Amniotic epithelial cell (primary cell): ENCODE results near the gene PRR20D.
"Not testable (repeated sequence)": the region's sequence is repeated elsewhere in the genome, so short reads cannot be mapped to it uniquely, and the experiment has no call there.

ENCODE experiments used
- DNase-seq: peaks from one replicate; pipeline ENCODE4 v3.0.0-alpha.2; 2010; ENCODE audit warnings: low read depth

Gene PRR20D

GRCh38 chr13:57160332-57160731, at the start of gene PRR20D:
TSS of gene PRR20D (plus strand) at chr13:57160632. CDS start at chr13:57161019, 387 bp downstream.
- not testable (repeated sequence) for DNase-seq

DNA sequence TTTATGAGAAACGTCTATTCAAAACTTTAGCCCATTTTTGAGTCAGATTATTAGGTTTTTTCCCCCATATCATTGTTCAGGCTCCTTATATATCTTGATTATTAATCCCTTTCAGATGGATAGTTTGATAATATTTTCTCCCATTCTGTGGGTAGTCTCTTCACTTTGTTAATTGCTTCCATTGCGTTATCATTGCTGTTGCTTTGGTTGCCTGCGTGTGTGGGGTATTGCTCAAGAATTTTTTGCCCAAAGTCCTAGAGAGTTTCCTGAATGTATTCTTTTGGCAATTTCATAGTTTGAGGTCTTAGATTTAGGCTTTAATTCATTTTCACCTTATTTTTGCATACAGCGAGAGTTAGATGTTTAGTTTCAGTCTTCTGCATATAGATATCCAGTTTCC, 45.5 kb upstream of the PRR20D start:
- DNase-seq = no peak

DNA sequence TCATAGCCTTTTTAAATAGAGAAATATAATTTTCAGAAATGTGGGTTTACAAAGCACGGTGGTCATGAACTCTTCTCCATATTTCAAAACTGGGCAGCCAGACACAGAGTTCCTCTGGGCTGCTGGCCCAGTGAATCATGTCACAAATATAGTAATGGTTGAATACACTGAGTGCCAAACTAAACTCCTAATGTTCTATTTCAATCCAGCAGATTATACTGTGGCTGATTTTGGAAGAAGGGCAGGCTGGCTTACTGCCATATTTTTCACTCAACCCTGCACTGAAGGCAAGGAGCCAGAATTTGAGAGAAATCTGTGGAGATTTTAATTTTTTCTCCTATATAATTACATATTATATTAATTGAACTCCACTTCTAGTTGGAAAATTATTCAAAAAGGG, 36.8 kb upstream of the PRR20D start:
- no peak for DNase-seq

DNA sequence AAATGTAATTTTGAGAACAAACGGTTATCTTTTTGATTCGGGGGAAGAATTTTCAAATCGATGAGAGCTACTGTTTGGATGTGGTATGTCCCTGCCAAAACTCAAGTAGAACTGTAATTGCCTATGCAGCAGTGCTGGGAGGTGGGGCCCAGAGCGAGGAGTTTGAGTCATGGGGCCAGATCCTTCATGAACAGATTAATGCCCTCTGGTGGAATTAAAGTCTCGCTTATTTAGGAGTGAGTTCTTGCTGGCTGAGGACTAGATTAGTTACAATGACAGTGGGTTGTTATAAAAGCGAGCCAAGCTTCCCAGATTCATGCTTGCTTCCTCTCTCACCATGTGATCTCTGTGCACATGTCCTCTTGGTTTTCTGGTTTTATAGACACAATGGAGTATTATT, 31.5 kb upstream of the PRR20D start:
- DNase-seq = no peak

DNA sequence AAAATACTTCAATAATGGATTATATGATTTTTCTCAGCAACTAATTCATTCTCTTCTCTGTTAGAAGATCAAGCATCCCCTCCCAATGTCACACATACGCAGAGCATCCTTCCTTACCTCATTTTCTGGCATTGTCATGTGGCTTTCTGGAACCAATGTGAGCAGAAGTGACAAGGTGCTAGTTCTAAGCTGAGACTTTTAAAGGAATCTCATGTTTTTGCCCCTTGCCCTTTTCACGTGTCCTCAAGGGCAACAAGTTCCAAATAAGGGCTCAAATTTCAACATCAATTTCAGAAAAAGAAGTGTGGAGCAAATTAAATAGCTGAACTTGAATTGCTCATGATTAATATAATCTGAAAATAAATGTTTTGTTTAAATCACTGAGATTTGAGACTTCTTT, 24.3 kb upstream of the PRR20D start:
- no peak for DNase-seq

GRCh38 chr13:57137585-57137984, 22.8 kb upstream of the PRR20D start:
- DNase-seq = no peak

DNA sequence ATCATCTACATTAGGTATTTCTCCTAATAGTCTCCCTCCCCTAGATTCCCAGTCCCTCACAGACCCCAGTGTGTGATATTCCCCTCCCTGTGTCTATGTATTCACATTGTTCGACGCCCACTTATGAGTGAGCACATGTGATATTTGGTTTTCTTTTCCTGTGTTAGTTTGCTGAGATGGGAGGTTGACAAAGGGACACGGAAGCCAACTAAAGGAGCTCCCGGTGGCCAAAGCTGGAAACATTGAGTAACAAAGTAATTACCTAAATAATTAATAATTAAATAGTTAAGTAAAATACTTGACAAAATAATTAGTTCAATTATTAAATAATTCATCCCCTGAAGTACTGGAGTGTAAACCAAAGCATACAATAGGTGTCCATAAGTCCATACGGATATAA, 21.4 kb upstream of the PRR20D start:
- DNase-seq = no peak

- not testable (repeated sequence) for DNase-seq
Measured at GRCh38 chr13:57139781-57140180, 20.7 kb upstream of the PRR20D start.

- not testable (repeated sequence) for DNase-seq
Measured at GRCh38 chr13:57140235-57140968, 20.0 kb upstream of the PRR20D start, which contains the start of gene PRR20A. TSS of gene PRR20A (plus strand) at chr13:57140918. CDS start at chr13:57141305, 387 bp downstream.

- DNase-seq = not testable (repeated sequence)
Measured at GRCh38 chr13:57147188-57147587, 13.2 kb upstream of the PRR20D start, which contains the start of gene PRR20B. TSS of gene PRR20B (plus strand) at chr13:57147488. CDS start at chr13:57147875, 387 bp downstream.

- DNase-seq = not testable (repeated sequence)
Measured at GRCh38 chr13:57148106-57148505, 12.3 kb upstream of the PRR20D start.

GRCh38 chr13:57153761-57154160, 6.7 kb upstream of the PRR20D start, which contains the start of gene PRR20C:
TSS of gene PRR20C (plus strand) at chr13:57154061. CDS start at chr13:57154448, 387 bp downstream.
- not testable (repeated sequence) for DNase-seq

DNA sequence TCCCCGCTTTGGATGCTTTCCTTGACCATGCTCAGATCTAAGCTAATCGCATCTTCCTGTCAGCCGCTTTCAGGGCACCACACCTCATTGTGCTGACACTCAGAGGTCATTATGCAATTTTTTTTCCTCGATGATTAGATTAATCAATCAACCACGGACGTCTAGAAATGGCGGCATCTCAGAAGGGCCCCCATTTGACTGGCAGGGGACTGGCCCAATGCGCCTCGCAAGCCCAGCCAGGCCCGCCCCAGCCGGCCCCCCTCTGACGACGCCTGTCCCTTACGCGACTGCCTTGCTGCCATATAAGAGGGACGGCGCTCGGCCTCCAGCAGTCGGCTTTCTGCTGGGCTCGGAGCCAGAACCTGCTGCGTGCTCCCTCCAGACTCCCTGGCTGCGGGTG, 6.5 kb downstream of the PRR20D start, which contains the start of gene PRR20E:
PRR20E (plus strand) TSS at position 301 of the 400 bp plus-strand sequence. CDS start 387 bp downstream, outside the sequence.
- not testable (repeated sequence) for DNase-seq

- DNase-seq = no peak
Measured at GRCh38 chr13:57191667-57192066, 31.2 kb downstream of the PRR20D start.

GRCh38 chr13:57212989-57213388, 52.6 kb downstream of the PRR20D start:
- DNase-seq = no peak
